GM12878 (cell line): ENCODE data around the gene LDLRAD4. TPM values are rescaled to one million over a fixed set of nuclear protein-coding genes. Genes with fewer than 3 reads are reported as not detected.
A peak's percentile ranks its signal among the peaks of the same experiment; 100 is the strongest.

Source experiments
- ATAC-seq: fragments of 200-7000 bp; cut with Tn5 transposase; 3 replicates; pipeline ENCODE4 v1.9.1; 2020; ENCODE audit warnings: mild to moderate bottlenecking, moderate library complexity
- BruUV-seq: library from RNA; stranded (reverse); fragments of 400-500 nt; replicated peaks from 2 replicates; lab custom pipeline; 2021; lab: Mats Ljungman, UMichigan
- CTCF ChIA-PET: fragments of 300-600 bp; sonication (Branson Sonifier 250); formaldehyde crosslinking; extraction: SDS; loops from one replicate; lab custom pipeline; 2021; ENCODE audit warnings: inconsistent platforms; lab: Yijun Ruan, JAX
- POLR2A ChIA-PET: fragments of 350-600 bp; formaldehyde crosslinking; extraction: SDS; loops from one replicate; lab custom pipeline; 2021; ENCODE audit warnings: inconsistent platforms; lab: Charles Lee
- RAD21 ChIA-PET: fragments of 300-600 bp; sonication (Branson Sonifier 250); formaldehyde crosslinking; loops from one replicate; lab custom pipeline; 2023; ENCODE audit warnings: antibody characterized with exemption; ENCODE audit not compliant: unreplicated experiment; lab: Charles Lee
- SMC1A ChIA-PET: fragments of 300-600 bp; sonication (Branson Sonifier 250); formaldehyde crosslinking; loops from one replicate; lab custom pipeline; 2023; ENCODE audit not compliant: unreplicated experiment, uncharacterized antibody; lab: Charles Lee
- DNase-seq: peaks from one replicate; pipeline ENCODE4 v3.0.0-alpha.2; 2011; ENCODE audit warnings: low read depth, low spot score
- FAIRE-seq: peaks from 3 replicates; lab custom pipeline; 2011; peaks lifted over from hg19 to GRCh38; lab: Jason Lieb, UNC
- H2AFZ ChIP-seq: 2 replicates; pipeline ENCODE4 v1.6.0; 2011; ENCODE audit warnings: low read depth, low read length, control low read depth; ENCODE audit not compliant: control insufficient read depth
- H3K27ac ChIP-seq: 2 replicates; pipeline ENCODE4 v1.5.1; 2011; ENCODE audit warnings: control low read depth; ENCODE audit not compliant: control insufficient read depth, insufficient read depth
- H3K27me3 ChIP-seq, 2 experiments: replicated peaks in 1 of 2; 2 replicates each; pipeline versions ENCODE4 v1.6.0 to v1.6.1; 2011; ENCODE audit warnings: low read length in 1 of 2; ENCODE audit not compliant: control insufficient read depth in 2 of 2, insufficient read depth in 2 of 2
- H3K36me3 ChIP-seq, 2 experiments: 2 replicates each; pipeline ENCODE4 v1.5.1; 2011; ENCODE audit warnings: low read length in 1 of 2; ENCODE audit not compliant: control insufficient read depth in 2 of 2, insufficient read depth in 2 of 2
- H3K4me1 ChIP-seq: 2 replicates; pipeline ENCODE4 v1.6.1; 2011; ENCODE audit warnings: mild to moderate bottlenecking, low read length, moderate library complexity, mixed read lengths; ENCODE audit not compliant: control insufficient read depth, insufficient read depth
- H3K4me2 ChIP-seq: 2 replicates; pipeline ENCODE4 v1.6.0; 2011; ENCODE audit warnings: control low read depth; ENCODE audit not compliant: control insufficient read depth, insufficient read depth
- H3K4me3 ChIP-seq: fragments of 200-600 bp; sonication (generic); 2 replicates; pipeline ENCODE4 v1.5.1; 2016
- H3K79me2 ChIP-seq: 2 replicates; pipeline ENCODE4 v1.6.0; 2011; ENCODE audit warnings: low read length; ENCODE audit not compliant: control insufficient read depth, insufficient read depth
- H3K9ac ChIP-seq: 2 replicates; pipeline ENCODE4 v1.8.0; 2011; ENCODE audit warnings: low read length, control low read depth, mixed read lengths; ENCODE audit not compliant: control insufficient read depth, insufficient read depth
- H3K9me3 ChIP-seq: replicated peaks from 3 replicates; pipeline ENCODE4 v1.5.1; 2011; ENCODE audit warnings: mild to moderate bottlenecking, low read length; ENCODE audit not compliant: control insufficient read depth, insufficient read depth
- H4K20me1 ChIP-seq: 2 replicates; pipeline ENCODE4 v1.6.0; 2011; ENCODE audit not compliant: control insufficient read depth, insufficient read depth
- BMI1 ChIP-seq: fragments of 450-650 bp; IDR thresholded peaks from 2 replicates; pipeline ENCODE4 v1.6.1; 2016; ENCODE audit warnings: mild to moderate bottlenecking, moderate library complexity, borderline replicate concordance
- CHD1 ChIP-seq: IDR thresholded peaks from 2 replicates; pipeline ENCODE4 v1.6.1; 2012; ENCODE audit warnings: low read depth, low read length, improper control_type of control experiment
- ESRRA ChIP-seq: IDR thresholded peaks from 2 replicates; pipeline ENCODE4 v1.6.1; 2012; ENCODE audit warnings: mild to moderate bottlenecking, low read length, improper control_type of control experiment
- HDGF ChIP-seq: fragments of 450-650 bp; IDR thresholded peaks from 2 replicates; pipeline ENCODE4 v1.6.1; 2016; ENCODE audit warnings: antibody characterized with exemption
- NFIC ChIP-seq: IDR thresholded peaks from 2 replicates; pipeline ENCODE4 v1.6.1; 2012; ENCODE audit warnings: low read depth, mild to moderate bottlenecking, inconsistent platforms, low read length, moderate library complexity
- NFYB ChIP-seq: IDR thresholded peaks from 2 replicates; pipeline ENCODE4 v1.6.1; 2011; ENCODE audit warnings: low read depth, mild to moderate bottlenecking, low read length, improper control_type of control experiment, moderate library complexity; ENCODE audit not compliant: insufficient read depth
- POLR2AphosphoS2 ChIP-seq: IDR thresholded peaks from 2 replicates; pipeline ENCODE4 v1.6.1; 2011; ENCODE audit warnings: low read depth, mild to moderate bottlenecking, low read length, improper control_type of control experiment, moderate library complexity
- RAD21 ChIP-seq: IDR thresholded peaks from 2 replicates; pipeline ENCODE4 v1.6.1; 2011; ENCODE audit warnings: mild to moderate bottlenecking, low read depth, low read length, moderate library complexity; ENCODE audit not compliant: insufficient read depth
- RELA ChIP-seq: fragments of 450-650 bp; IDR thresholded peaks from 2 replicates; pipeline ENCODE4 v1.8.0; 2014; ENCODE audit warnings: borderline replicate concordance; ENCODE audit not compliant: partially characterized antibody
- ZNF24 ChIP-seq: fragments of 450-650 bp; IDR thresholded peaks from 2 replicates; pipeline ENCODE4 v1.6.1; 2017; ENCODE audit warnings: antibody characterized with exemption, mild to moderate bottlenecking
- WGBS: methylation state at CpG from one replicate; pipeline ENCODE4 v1.1.6; 2016; ENCODE audit warnings: low lambda C conversion rate; ENCODE audit not compliant: insufficient replicate concordance, insufficient coverage; ENCODE audit errors: missing lambda C conversion rate; 5-methylcytosine and 5-hydroxymethylcytosine counted together
- in situ Hi-C: fragments of 300-500 bp; cut with MboI; formaldehyde crosslinking; loops from 9 replicates; pipeline ENCODE4 v1.14.3; 2018; ENCODE audit warnings: mixed read lengths
- intact Hi-C: fragments of 100-400 bp; cut with micrococcal nuclease; formaldehyde crosslinking; loops from one replicate; pipeline ENCODE4 v1.14.2; 2022; ENCODE audit not compliant: unreplicated experiment
- polyA plus RNA-seq, 11 experiments: library from polyadenylated mRNA; depleted of rRNA in 4 of 11; unstranded in 6 of 11; stranded (reverse) in 5 of 11; fragments of >200 nt; fragmentation: Nextera tagmentation in 4 of 11; fragmentation: Illumina TruSeq in 1 of 11; extraction: Ambion mirVana in 4 of 11; extraction: Trizol in 1 of 11; gene quantifications; 1 replicate in 1 of 11; 2 replicates in 10 of 11; pipeline versions ENCODE4 v1.2.1 to v1.2.3, GENCODE V29; 2011 to 2016; ENCODE audit warnings: inconsistent platforms in 2 of 11, missing spikeins in 2 of 11, low read depth in 1 of 11
- total RNA-seq, 4 experiments: library from RNA; depleted of rRNA in 3 of 4; stranded (reverse); fragments of >200 nt in 3 of 4; fragmentation: Illumina TruSeq in 1 of 4; extraction: Trizol in 1 of 4; gene quantifications; 2 replicates each; pipeline versions ENCODE4 v1.2.1 to v1.2.3, GENCODE V29; 2013 to 2021
- TF ChIP-seq, protein P1 (sequence below): fragments of 450-650 bp; formaldehyde crosslinking; IDR thresholded peaks from 2 replicates; pipeline ENCODE4 v1.4.0; 2020; ENCODE audit warnings: mild to moderate bottlenecking, moderate library complexity
- TF ChIP-seq, protein P2 (sequence below): fragments of 450-650 bp; IDR thresholded peaks from 2 replicates; pipeline ENCODE4 v1.6.1; 2018; ENCODE audit warnings: mild to moderate bottlenecking, low read depth, moderate library complexity; ENCODE audit not compliant: partially characterized antibody
- TF ChIP-seq, protein P3 (sequence below): fragments of 450-650 bp; IDR thresholded peaks from 2 replicates; pipeline ENCODE4 v1.6.1; 2017; ENCODE audit warnings: antibody characterized with exemption, mild to moderate bottlenecking, moderate library complexity

LDLRAD4 gene
- total and polyA plus RNA-seq, 10 of the 15 experiments (the other 5 are each of a cell fraction or from before 2014, with no cell fraction given) = 2.7 to 16.8 (median 11.2) TPM

DNA sequence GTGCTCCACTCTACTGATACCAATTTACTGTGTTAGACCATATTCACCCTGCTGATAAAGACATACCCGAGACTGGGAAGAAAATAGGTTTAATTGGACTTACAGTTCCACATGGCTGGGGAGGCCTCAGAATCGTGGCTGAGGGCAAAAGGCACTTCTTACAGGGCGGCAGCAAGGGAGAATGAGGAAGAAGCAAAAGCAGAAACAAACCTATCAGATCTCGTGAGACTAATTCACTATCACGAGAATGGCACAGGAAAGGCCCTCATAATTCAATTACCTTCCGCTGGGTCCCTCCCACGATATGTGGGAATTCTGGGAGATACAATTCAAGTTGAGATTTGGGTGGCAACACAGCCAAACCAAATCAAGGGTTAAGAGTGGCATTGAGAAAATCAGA lies 65.2 kb downstream of the LDLRAD4 start (continued):
- TF ChIP-seq, protein P1, sequence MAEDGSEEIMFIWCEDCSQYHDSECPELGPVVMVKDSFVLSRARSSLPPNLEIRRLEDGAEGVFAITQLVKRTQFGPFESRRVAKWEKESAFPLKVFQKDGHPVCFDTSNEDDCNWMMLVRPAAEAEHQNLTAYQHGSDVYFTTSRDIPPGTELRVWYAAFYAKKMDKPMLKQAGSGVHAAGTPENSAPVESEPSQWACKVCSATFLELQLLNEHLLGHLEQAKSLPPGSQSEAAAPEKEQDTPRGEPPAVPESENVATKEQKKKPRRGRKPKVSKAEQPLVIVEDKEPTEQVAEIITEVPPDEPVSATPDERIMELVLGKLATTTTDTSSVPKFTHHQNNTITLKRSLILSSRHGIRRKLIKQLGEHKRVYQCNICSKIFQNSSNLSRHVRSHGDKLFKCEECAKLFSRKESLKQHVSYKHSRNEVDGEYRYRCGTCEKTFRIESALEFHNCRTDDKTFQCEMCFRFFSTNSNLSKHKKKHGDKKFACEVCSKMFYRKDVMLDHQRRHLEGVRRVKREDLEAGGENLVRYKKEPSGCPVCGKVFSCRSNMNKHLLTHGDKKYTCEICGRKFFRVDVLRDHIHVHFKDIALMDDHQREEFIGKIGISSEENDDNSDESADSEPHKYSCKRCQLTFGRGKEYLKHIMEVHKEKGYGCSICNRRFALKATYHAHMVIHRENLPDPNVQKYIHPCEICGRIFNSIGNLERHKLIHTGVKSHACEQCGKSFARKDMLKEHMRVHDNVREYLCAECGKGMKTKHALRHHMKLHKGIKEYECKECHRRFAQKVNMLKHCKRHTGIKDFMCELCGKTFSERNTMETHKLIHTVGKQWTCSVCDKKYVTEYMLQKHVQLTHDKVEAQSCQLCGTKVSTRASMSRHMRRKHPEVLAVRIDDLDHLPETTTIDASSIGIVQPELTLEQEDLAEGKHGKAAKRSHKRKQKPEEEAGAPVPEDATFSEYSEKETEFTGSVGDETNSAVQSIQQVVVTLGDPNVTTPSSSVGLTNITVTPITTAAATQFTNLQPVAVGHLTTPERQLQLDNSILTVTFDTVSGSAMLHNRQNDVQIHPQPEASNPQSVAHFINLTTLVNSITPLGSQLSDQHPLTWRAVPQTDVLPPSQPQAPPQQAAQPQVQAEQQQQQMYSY (CRISPR knock-in tag) = no peak

DNA sequence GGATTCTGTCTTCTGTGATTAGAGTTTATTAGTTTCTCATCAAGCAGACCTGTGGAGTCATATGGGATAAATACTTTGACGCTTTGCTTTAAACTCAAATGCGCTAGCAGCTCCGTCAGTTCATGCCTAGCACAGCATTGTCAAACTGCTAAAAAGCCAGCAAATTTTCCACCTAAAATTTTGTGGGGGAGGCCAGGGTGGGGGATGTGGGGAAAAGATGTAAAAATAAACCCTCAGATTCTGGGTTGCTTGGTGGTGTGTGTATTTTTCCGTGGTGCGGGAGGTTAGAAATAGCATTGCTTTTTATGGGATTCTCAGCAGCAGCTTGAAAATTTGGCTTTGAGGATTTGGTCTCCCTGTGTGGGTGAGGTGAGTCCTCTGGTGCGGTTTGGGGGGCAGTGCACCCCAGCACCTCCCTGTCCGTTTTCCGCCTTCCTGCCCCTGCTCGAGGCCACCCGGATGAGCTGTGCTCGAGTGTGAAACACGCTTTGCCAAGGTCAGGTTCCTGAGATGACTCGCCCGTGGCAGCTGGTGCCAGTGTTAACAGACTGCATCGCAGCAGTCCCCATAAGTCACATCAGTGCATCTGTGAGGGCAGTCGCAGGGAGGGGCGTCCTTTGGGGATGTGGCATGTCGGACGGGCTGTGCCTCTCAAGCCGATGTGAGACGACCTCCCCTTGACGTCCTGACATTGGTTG lies 65.9 kb downstream of the LDLRAD4 start:
- in situ Hi-C loops (no loop called here), intact Hi-C loops (no loop called here)
- no peaks in the 10 kb centered on the region for H3K36me3 ChIP-seq
- FAIRE-seq = no peak
- POLR2A ChIA-PET = no interaction called here
- SMC1A ChIA-PET = no interaction called here
- no peak overlapping the region for H3K4me3 ChIP-seq
- no peak overlapping the region for H3K9ac ChIP-seq
- no peaks in the 10 kb centered on the region for H4K20me1 ChIP-seq
- 15% methylated on average over 22 of the region's 22 CpGs for WGBS
- no TSS peak for BruUV-seq
- RAD21 ChIA-PET = no interaction called here
- H3K4me1 ChIP-seq = peaks cover 3% of the 10 kb centered on the region; the same call in 1 of the 2 replicates
- H3K27me3 ChIP-seq = no peaks in the 10 kb centered on the region; a peak in 1 of 4 replicates
- 0 out of 3 replicates have a peak, but pooled peaks have one; percentile 15 for ATAC-seq
- no peaks in the 10 kb centered on the region for H3K79me2 ChIP-seq
- no peaks in the 10 kb centered on the region for H3K9me3 ChIP-seq
- DNase-seq = no peak
- CTCF ChIA-PET = no interaction called here
- TF ChIP-seq, protein P2, sequence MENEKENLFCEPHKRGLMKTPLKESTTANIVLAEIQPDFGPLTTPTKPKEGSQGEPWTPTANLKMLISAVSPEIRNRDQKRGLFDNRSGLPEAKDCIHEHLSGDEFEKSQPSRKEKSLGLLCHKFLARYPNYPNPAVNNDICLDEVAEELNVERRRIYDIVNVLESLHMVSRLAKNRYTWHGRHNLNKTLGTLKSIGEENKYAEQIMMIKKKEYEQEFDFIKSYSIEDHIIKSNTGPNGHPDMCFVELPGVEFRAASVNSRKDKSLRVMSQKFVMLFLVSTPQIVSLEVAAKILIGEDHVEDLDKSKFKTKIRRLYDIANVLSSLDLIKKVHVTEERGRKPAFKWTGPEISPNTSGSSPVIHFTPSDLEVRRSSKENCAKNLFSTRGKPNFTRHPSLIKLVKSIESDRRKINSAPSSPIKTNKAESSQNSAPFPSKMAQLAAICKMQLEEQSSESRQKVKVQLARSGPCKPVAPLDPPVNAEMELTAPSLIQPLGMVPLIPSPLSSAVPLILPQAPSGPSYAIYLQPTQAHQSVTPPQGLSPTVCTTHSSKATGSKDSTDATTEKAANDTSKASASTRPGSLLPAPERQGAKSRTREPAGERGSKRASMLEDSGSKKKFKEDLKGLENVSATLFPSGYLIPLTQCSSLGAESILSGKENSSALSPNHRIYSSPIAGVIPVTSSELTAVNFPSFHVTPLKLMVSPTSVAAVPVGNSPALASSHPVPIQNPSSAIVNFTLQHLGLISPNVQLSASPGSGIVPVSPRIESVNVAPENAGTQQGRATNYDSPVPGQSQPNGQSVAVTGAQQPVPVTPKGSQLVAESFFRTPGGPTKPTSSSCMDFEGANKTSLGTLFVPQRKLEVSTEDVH = no peak
- TF ChIP-seq HDGF = no peak
- TF ChIP-seq POLR2AphosphoS2 = no peak
- no peak for TF ChIP-seq ESRRA
- no peak for TF ChIP-seq BMI1
- no peak for TF ChIP-seq RAD21
- TF ChIP-seq NFYB = no peak
- no peak for TF ChIP-seq NFIC
- TF ChIP-seq CHD1 = no peak
- TF ChIP-seq ZNF24 = no peak
- TF ChIP-seq, protein P3, sequence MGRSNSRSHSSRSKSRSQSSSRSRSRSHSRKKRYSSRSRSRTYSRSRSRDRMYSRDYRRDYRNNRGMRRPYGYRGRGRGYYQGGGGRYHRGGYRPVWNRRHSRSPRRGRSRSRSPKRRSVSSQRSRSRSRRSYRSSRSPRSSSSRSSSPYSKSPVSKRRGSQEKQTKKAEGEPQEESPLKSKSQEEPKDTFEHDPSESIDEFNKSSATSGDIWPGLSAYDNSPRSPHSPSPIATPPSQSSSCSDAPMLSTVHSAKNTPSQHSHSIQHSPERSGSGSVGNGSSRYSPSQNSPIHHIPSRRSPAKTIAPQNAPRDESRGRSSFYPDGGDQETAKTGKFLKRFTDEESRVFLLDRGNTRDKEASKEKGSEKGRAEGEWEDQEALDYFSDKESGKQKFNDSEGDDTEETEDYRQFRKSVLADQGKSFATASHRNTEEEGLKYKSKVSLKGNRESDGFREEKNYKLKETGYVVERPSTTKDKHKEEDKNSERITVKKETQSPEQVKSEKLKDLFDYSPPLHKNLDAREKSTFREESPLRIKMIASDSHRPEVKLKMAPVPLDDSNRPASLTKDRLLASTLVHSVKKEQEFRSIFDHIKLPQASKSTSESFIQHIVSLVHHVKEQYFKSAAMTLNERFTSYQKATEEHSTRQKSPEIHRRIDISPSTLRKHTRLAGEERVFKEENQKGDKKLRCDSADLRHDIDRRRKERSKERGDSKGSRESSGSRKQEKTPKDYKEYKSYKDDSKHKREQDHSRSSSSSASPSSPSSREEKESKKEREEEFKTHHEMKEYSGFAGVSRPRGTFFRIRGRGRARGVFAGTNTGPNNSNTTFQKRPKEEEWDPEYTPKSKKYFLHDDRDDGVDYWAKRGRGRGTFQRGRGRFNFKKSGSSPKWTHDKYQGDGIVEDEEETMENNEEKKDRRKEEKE = no peak
- no peak for TF ChIP-seq RELA
- no peak overlapping the region for H3K27ac ChIP-seq
- H3K4me2 ChIP-seq = no peak overlapping the region
- no peak overlapping the region for H2AFZ ChIP-seq
